ENCODE data around the gene CRTC3.

CRTC3 gene

GRCh38 chr15:90564051-90564450 is 34.3 kb downstream of the CRTC3 start:
- no peak for DNase-seq

GRCh38 chr15:90564590-90564989 is 34.9 kb downstream of the CRTC3 start:
- no peak for DNase-seq

- no peak for DNase-seq
These were observed 36.1 kb downstream of the CRTC3 start for GRCh38 chr15:90565866-90566265.

- no peak for DNase-seq
These were observed 40.9 kb downstream of the CRTC3 start for GRCh38 chr15:90570643-90571042.

GRCh38 chr15:90571063-90571541 is 41.4 kb downstream of the CRTC3 start:
- no peak for DNase-seq

- DNase-seq, result no peak
These were observed 43.2 kb downstream of the CRTC3 start for GRCh38 chr15:90572893-90573292.

- DNase-seq, result no peak
These were observed 47.1 kb downstream of the CRTC3 start for GRCh38 chr15:90576711-90577389.

- no peak for DNase-seq
These were observed 49.5 kb downstream of the CRTC3 start for GRCh38 chr15:90579213-90579612.

- no peak for DNase-seq
These were observed 50.4 kb downstream of the CRTC3 start for GRCh38 chr15:90580099-90580498.

- no peak for DNase-seq
These were observed 50.8 kb downstream of the CRTC3 start for GRCh38 chr15:90580541-90580940.

GRCh38 chr15:90580946-90581345 is 51.2 kb downstream of the CRTC3 start:
- no peak for DNase-seq

GRCh38 chr15:90581771-90582352 is 52.1 kb downstream of the CRTC3 start:
- DNase-seq, result no peak

GRCh38 chr15:90582553-90582952 is 52.8 kb downstream of the CRTC3 start:
- no peak for DNase-seq

GRCh38 chr15:90583471-90584252 is 53.9 kb downstream of the CRTC3 start:
- no peak for DNase-seq

- DNase-seq, result no peak
These were observed 55.1 kb downstream of the CRTC3 start for GRCh38 chr15:90584841-90585240.

GRCh38 chr15:90585863-90586262 is 56.1 kb downstream of the CRTC3 start:
- no peak for DNase-seq

GRCh38 chr15:90586948-90587347 is 57.2 kb downstream of the CRTC3 start:
- no peak for DNase-seq

GRCh38 chr15:90588427-90588826 is 58.7 kb downstream of the CRTC3 start:
- DNase-seq, result no peak

GRCh38 chr15:90591524-90591923 is 61.8 kb downstream of the CRTC3 start:
- no peak for DNase-seq

GRCh38 chr15:90592131-90592881 is 62.6 kb downstream of the CRTC3 start:
- DNase-seq, result no peak

- DNase-seq, result no peak
These were observed 63.9 kb downstream of the CRTC3 start for GRCh38 chr15:90593499-90594158.

GRCh38 chr15:90594301-90594738 is 64.6 kb downstream of the CRTC3 start:
- DNase-seq, result peak; percentile 72

- DNase-seq, result no peak
These were observed 66.0 kb downstream of the CRTC3 start for GRCh38 chr15:90595763-90596155.
